HUES48 (cell line): ENCODE data around the gene USP46.

ENCODE experiments used
- H3K27ac ChIP-seq: one replicate; pipeline ENCODE4 v1.7.0; 2013; ENCODE audit warnings: low read depth, low read length, inconsistent platforms
- H3K27me3 ChIP-seq: 2 replicates; pipeline ENCODE4 v1.6.1; 2013; ENCODE audit warnings: mild to moderate bottlenecking, low read length; ENCODE audit not compliant: control insufficient read depth, insufficient read depth
- H3K36me3 ChIP-seq: 2 replicates; pipeline ENCODE4 v1.6.1; 2013; ENCODE audit warnings: low read length; ENCODE audit not compliant: control insufficient read depth, insufficient read depth
- H3K4me1 ChIP-seq: 2 replicates; pipeline ENCODE4 v1.6.1; 2013; ENCODE audit warnings: mild to moderate bottlenecking, low read length; ENCODE audit not compliant: control insufficient read depth, insufficient read depth
- H3K4me3 ChIP-seq: 2 replicates; pipeline ENCODE4 v1.5.1; 2013; ENCODE audit warnings: mild to moderate bottlenecking, low read depth, low read length
- H3K9ac ChIP-seq: 2 replicates; pipeline ENCODE4 v1.6.1; 2013; ENCODE audit warnings: mild to moderate bottlenecking, low read depth, low read length, moderate library complexity
- H3K9me3 ChIP-seq: 2 replicates; pipeline ENCODE4 v1.6.1; 2013; ENCODE audit warnings: low read length; ENCODE audit not compliant: control insufficient read depth, insufficient read depth

The USP46 gene

DNA sequence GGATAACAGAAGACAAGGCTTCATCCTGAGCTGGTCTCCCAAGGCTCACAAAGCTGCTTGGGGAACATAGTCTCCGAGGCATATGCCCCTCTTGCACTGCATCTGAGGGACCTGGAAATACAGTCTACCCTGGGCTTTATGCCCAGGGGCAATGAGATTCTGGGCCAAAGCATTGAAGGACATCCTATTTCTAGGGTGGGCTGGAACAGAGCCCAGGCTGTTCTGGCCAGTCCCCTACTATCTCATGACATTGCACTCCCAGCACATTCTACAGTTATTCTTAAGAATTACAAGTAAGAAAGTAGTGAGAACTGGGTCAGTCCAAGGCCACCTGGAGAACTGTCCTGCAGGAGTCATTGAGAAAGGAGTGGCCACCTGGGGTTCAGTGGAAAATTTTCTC lies 107.6 kb downstream of the USP46 start:
- no peak overlapping the region for H3K4me3 ChIP-seq
- H3K9me3 ChIP-seq: no peaks in the 10 kb centered on the region
- H3K4me1 ChIP-seq: peaks cover 29% of the 10 kb centered on the region
- no peaks in the 10 kb centered on the region for H3K27me3 ChIP-seq
- H3K9ac ChIP-seq: no peak overlapping the region
- no peak overlapping the region for H3K27ac ChIP-seq
- no peaks in the 10 kb centered on the region for H3K36me3 ChIP-seq

DNA sequence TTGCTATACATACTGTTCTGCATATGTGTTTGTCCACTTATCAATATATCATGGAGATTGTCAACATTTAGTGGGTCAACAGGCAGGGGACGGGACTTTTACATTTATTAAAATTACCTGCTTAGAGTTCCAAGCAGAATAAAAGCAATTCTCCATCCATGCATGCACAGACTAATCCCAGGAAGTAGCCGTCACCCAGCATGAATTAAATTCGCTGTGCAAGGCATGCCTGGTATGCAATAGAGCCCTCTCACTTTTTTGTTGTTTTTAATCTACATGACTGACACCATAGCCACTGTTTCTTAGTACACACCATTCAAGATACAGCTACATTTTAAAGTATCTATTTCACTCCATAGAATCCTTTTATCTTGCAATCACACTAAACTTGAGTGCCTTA lies 108.9 kb downstream of the USP46 start:
- Histone ChIP-seq H3K4me1 (peaks cover 26% of the 10 kb centered on the region), H3K36me3 (no peaks in the 10 kb centered on the region), H3K27ac (no peak overlapping the region), H3K27me3 (no peaks in the 10 kb centered on the region), H3K4me3 (no peak overlapping the region), H3K9me3 (no peaks in the 10 kb centered on the region), H3K9ac (no peak overlapping the region)

DNA sequence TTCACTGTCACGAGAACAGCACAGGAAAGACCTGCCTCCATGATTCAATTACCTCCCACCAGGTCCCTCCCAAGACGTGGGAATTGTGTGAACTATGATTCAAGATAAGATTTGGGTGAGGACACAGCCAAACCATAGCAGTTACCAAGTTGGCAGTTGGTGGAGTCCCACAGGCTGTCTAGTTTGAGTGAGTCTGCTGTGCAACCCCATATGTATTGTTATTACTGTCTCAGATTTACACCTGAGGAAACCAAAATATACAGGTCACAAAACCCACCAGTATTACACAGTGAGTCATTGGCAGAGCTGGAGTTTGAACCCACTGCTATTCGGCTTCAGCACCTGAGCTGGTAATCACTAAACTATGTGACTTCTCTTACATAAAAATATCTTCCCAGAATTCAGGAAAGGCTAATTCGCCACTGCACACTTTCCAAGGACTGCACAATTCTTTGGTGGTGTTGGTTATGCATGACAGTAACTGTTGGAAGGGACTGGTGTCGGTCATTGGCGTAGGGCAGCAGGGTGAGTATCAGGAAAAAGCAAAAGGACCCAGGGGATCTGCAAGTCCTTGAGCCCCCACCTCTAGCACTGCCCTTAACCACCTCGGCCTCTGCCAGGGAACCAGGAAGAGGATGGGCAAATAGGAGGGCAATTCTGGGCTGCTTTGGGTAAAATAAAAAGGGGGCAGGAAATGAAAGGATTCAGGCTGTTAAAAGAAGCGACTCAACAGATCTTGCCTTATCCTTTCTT lies 110.1 kb downstream of the USP46 start:
- no peak overlapping the region for H3K9ac ChIP-seq
- H3K9me3 ChIP-seq: no peaks in the 10 kb centered on the region
- no peak overlapping the region for H3K27ac ChIP-seq
- peaks cover 14% of the 10 kb centered on the region for H3K4me1 ChIP-seq
- H3K4me3 ChIP-seq: no peak overlapping the region
- H3K36me3 ChIP-seq: no peaks in the 10 kb centered on the region
- no peaks in the 10 kb centered on the region for H3K27me3 ChIP-seq

DNA sequence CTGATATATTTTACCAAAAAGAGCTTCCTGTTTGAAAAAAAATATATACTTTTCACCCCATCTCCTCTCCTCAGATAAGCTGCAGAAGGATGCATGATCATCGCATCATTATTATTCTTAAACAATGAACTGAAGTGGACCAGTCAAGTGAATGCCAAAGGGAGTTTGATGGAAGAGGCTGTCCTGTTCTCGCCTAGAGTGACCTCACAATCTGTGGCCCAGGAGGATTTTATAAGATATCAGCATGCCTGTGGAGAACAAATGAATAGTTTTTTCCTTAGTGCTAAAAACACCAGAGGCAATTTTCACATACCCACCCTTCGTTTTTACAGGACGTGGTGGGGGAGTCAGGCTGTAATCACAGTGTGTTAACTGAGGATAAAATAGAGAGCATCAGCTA lies 112.7 kb downstream of the USP46 start:
- peaks cover 12% of the 10 kb centered on the region for H3K4me1 ChIP-seq
- no peaks in the 10 kb centered on the region for H3K9me3 ChIP-seq
- no peak overlapping the region for H3K9ac ChIP-seq
- no peak overlapping the region for H3K4me3 ChIP-seq
- no peak overlapping the region for H3K27ac ChIP-seq
- H3K36me3 ChIP-seq: no peaks in the 10 kb centered on the region
- no peaks in the 10 kb centered on the region for H3K27me3 ChIP-seq

DNA sequence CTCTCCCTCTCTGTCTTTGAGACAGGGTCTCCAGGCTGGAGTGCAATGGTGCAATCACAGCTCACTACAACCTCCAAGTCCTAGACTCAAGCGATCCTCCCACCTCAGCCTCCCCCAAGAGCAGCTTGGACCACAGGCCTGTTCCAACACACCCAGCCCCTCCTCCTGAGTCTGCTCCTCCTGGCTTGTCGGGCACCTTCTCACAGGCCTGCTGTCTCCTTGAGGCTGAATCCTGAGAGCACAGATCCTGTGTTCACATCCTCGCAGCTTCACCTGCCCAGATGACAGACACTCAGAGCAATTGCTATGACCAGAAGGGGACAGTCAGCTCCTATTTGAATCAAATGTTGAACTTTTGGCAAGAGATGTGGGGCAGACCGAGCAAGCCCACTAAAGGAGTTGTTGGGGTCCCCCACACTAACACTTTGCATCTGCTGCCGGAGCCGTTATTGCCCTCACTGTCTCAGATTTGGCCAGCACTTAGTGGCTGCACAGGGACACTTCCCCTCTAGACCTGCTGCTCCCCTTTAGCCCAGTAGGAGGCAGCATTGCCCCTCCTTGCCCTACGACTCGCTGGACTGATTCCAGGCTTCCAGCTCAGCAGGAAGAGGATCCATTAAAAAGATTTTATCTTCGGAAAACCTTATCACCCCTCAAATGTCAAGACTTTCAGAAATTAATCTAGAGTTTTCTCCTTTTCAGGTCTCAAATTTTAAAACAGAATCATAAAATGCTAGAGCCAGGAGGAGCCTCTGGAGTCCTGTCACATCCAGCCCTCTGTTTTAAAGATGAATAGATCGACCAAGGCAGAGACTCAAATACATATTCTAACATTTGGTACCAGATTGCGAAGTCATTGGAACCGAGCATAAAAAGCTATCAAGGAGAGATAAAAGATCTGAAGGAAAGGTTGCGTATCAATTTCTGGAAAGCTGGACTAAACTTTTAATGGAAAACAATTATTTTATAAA lies 113.7 kb downstream of the USP46 start:
- Histone ChIP-seq H3K36me3 (no peaks in the 10 kb centered on the region), H3K27ac (no peak overlapping the region), H3K4me1 (peaks cover 11% of the 10 kb centered on the region), H3K27me3 (no peaks in the 10 kb centered on the region), H3K9me3 (no peaks in the 10 kb centered on the region), H3K9ac (no peak overlapping the region), H3K4me3 (no peak overlapping the region)
